Right renal pelvis (tissue), 4 donors: ENCODE data around the gene TDP2. TPM values are rescaled to one million over a fixed set of nuclear protein-coding genes. Genes with fewer than 3 reads are reported as not detected.

ENCODE experiments used
- DNase-seq, 4 donors: peaks; one replicate each; pipeline ENCODE4 v3.0.0-alpha.2; 2013; ENCODE audit warnings: low read depth in 4 of 4, low spot score in 3 of 4, missing footprints in 1 of 4
- polyA plus RNA-seq, 4 donors: library from polyadenylated mRNA; unstranded; fragments of 120-200 nt; gene quantifications; one replicate each; pipeline ENCODE4 v1.2.1, GENCODE V29; 2013; ENCODE audit not compliant: insufficient read length in 4 of 4

Gene TDP2
- 10 to 100 TPM; 61.1 to 72.4 (median 67.9) TPM for polyA plus RNA-seq

GRCh38 chr6:24666641-24667377 lies at the start of gene TDP2, which contains the start of gene ACOT13:
Gene TDP2, minus strand, starts transcription at chr6:24666899. Its CDS starts 37 bp downstream, at chr6:24666862.
Gene ACOT13, plus strand, starts transcription at chr6:24667077. Its CDS starts 187 bp downstream, at chr6:24667264.
- peak; percentile 95 to 99 (median 96) for DNase-seq

DNA sequence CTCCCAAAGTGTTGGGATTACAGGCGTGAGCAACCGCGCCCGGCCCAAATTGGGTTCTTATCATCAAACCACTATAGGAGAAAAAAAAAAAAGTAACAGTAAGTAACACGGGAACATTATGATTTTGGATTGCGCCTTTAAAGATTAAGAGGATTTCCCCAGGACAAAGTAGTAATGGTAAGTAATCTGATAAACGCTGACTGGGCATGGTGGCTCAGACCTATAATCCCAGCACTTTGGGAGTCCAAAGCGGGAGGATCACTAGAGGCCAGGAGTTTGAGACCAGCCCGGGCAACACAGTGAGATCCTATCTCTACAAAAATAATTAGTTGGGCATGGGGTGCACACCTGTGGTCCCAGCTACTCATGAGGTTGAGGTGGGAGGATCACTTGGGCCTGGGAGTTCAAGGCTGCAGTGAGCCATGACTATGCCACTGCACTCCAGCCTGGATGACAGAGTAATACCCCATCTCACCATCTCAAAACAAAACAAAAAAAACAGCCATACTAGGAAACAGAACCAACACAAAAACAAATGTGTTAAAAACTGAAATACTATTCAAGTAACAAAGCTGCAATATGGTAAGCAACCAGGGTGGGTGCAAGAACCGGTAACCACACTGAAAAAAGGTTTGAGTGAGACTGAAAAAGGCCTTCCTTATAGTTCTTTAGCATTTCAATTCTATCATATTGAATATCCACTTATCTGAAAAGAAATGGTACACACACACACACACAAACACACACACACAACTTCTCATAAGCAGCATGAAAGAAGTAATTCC lies 44.0 kb upstream of the TDP2 start:
- no peak for DNase-seq

GRCh38 chr6:24709014-24709711 lies 42.5 kb upstream of the TDP2 start:
- DNase-seq, result no peak

GRCh38 chr6:24708612-24709011 lies 41.9 kb upstream of the TDP2 start:
- no peak for DNase-seq

- DNase-seq, result no peak
Observed at GRCh38 chr6:24704468-24704867, 37.8 kb upstream of the TDP2 start.

DNA sequence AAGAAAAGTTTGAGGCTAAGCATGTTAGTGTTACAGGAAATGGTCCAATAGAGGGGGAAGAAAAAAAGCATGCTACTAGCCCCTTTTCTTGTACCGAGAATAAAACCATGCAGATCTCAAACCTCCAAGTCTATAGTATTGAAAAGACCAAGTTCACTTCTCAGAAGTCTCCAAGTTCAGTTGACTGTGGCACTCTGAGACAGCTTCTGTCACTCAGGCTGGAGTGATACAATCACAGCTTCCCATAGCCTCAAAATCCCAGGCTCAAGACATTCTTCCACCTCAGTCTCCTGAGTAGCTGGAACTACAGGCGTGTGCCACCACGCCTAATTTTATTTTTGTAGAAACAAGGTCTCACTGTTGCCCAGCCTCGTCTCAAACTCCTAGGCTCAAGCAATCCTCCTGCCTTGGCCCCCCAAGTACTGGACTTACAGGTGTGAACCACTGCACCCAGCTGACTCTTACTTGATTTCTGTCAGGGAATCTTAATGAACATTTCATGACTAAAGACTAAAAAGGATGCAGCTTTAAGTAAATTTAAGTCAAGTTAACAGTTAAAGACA lies 36.1 kb upstream of the TDP2 start:
- no peak for DNase-seq

GRCh38 chr6:24699521-24700359 lies 33.0 kb upstream of the TDP2 start:
- no peak for DNase-seq

DNA sequence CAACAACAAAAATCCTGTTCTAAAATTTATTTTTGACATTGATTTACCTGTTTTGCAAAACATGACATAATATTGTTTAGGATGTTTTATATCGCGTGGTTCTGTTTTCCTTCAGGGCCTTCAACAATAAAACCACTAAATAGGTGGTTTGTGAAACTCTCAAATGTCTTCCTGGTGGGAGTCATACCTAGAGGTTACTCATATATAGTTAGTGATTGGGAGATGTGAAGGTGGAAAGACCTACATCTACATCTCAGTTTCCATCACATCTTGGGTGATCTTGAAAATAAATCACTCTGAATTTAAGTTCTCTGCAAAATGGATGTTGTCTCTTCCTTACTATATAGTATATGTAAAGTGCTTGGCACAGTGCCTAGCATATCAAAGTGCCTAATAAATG lies 29.4 kb upstream of the TDP2 start:
- no peak for DNase-seq

DNA sequence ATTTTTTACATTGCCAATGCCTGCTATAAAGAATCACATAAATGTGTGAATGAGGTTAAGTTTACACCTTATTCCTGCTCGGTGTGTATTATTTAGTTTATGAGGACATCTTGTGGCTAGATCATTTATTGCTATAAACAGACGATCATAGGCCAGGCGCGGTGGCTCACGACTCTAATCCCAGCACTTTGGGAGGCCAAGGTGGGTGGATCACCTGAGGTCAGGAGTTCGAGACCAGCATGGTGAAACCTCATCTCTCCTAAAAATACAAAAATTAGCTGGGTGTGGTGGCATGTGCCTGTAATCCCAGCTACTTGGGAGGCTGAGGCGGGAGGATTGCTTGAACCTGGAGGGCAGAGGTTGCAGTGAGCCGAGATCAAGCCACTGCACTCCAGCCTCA lies 28.9 kb upstream of the TDP2 start:
- DNase-seq, result peak in 1 of 4 donors; percentile 16

GRCh38 chr6:24694198-24694597 lies 27.5 kb upstream of the TDP2 start:
- no peak for DNase-seq

GRCh38 chr6:24692848-24693592 lies 26.3 kb upstream of the TDP2 start:
- no peak for DNase-seq

DNA sequence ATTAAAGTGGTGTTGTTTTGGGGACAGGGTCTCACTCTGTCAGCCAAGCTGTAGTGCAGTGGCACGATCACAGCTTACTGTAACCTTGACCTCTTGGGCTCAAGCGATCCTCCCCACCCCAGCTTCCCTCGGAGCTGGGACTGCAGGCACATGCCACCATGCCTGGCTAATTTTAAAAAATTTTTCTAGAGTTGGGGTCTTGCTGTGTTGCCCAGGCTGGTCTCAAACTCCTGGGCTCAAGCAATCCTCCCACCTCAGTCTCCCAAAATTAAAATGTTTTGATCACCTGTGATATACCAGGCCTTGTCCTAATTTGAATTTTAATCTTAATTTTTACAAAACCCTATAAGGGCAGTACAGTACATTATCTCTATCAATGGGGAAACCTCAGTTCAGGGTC lies 25.7 kb upstream of the TDP2 start:
- no peak for DNase-seq

DNA sequence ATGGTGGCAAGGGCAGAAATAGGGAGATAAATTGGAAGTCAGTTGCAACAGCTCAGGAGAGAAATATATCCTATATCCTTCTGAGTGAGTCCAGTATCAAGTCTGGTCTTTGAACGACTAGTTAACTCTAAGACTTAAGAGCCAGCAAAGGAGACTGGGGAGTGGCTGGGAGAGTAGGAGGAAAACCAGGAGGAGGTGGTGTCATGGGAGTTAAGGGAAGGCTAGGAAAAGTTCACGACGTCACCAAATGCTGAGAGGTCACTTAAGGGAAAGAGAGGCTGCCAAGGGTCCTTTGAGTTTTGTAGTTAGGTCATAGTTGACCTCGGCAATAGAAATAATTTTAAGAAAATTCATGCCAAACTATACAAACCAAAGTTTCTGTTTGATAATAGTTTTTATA lies 25.3 kb upstream of the TDP2 start:
- DNase-seq, result no peak

- DNase-seq, result no peak
Observed at GRCh38 chr6:24691550-24691949, 24.9 kb upstream of the TDP2 start.

GRCh38 chr6:24690593-24690992 lies 23.9 kb upstream of the TDP2 start:
- DNase-seq, result no peak

GRCh38 chr6:24689964-24690363 lies 23.3 kb upstream of the TDP2 start:
- DNase-seq, result no peak

DNA sequence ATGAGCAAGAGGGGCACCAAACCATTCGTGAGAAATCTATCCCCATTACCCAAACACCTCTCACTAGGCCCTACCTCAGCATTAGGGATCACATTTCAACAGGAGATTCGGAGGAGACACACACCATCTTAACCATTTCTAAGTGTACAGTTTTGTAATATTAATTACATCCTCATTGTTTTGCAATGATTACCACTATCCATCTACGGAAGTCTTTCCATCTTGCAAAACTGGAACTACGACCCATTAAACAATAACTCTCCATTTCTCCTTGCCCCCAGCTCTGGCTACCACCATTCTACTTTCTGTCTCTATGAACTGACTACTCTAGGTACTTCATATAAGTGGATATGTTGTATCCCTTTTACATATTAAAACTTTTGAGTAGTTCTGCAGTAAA lies 20.2 kb upstream of the TDP2 start:
- DNase-seq, result no peak

DNA sequence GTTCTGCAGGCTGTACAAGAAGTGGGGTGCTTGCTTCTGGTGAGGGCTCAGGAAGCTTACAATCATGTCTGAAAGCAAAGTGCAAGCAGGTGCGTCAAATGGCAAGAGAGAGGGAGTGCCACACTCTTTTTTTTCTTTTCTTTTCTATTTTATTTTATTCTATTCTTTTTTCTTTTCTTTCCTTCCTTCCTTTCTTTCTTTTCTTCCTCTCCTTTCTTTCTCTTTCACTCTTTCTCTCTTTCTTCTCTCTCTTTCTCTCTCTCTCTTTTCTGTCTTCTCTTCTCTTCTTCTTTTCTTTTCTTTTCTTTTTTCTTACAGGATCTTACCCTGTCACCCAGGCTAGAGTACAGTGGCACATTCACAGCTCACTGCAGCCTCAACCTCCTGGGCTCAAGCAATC lies 19.7 kb upstream of the TDP2 start:
- DNase-seq, result no peak
